ENCODE data around the gene CRHR2.

DNA sequence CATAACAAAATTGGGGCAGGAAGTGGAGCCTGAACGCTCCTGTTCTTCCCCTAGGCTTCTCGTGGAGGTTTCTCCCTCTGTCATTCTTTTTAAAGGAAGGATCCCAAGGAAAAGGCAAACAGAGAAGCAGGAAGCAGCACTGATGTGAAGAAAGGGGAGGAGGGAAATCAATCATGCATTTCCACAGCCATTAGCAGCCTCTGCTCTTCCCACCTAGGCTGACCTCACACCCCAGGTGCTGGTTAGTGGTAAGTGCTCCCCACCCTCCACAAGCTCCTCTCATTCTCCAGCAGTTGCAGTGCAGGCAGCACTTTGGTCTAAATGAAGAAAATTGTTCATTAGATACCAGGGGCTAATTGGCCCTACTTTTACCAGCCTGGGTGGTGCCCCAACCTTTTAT lies 2.6 kb downstream of the CRHR2 start:
- TF ChIP-seq, protein P1, sequence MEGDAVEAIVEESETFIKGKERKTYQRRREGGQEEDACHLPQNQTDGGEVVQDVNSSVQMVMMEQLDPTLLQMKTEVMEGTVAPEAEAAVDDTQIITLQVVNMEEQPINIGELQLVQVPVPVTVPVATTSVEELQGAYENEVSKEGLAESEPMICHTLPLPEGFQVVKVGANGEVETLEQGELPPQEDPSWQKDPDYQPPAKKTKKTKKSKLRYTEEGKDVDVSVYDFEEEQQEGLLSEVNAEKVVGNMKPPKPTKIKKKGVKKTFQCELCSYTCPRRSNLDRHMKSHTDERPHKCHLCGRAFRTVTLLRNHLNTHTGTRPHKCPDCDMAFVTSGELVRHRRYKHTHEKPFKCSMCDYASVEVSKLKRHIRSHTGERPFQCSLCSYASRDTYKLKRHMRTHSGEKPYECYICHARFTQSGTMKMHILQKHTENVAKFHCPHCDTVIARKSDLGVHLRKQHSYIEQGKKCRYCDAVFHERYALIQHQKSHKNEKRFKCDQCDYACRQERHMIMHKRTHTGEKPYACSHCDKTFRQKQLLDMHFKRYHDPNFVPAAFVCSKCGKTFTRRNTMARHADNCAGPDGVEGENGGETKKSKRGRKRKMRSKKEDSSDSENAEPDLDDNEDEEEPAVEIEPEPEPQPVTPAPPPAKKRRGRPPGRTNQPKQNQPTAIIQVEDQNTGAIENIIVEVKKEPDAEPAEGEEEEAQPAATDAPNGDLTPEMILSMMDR (IDR thresholded peaks at IDR 0.05), result no peak
- TF ChIP-seq EP300 (IDR thresholded peaks at IDR 0.05) (no peak), POLR2A (IDR thresholded peaks at IDR 0.05) (no peak)
